ENCODE measurements around the gene ALDH9A1. TPM values are rescaled to one million over a fixed set of nuclear protein-coding genes. Genes with fewer than 3 reads are reported as not detected.

Gene ALDH9A1
- total and polyA plus RNA-seq, 2 of the 8 experiments (the other 6 are each of a cell fraction or from before 2014, with no cell fraction given): 57.6 to 63.8 TPM

DNA sequence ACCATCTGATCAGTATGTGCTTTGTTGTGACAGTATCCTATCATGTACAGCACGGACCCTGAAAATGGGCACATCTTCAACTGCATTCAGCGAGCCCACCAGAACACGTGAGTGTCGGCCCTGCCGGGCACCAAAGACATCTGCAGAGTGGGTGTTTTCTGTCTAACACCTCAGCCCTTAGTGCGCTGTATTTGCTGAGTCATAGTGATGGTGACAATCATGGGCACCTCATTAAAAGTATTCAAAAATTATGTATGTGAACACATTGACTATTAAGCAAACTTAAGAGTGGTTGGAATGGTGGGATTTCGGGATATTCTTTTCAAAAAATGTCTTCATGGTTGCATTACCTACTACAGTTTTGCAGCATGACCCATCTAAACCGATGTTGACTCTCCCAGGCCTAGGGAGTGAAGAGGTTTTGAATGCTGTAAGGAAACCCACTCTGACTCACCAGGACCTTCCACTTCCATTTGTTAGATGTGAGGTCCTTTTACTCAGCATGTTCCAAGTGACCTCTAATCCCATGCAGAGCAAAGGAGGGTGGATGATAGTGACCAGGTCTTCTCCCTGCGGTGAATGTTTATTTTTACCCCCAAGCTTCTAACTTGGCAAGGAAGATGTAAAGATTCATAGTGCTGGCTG lies 47.3 kb downstream of the ALDH9A1 start:
- Histone ChIP-seq H3K4me1 (replicated peaks in 1 of 4; ENCODE audit: control insufficient read depth in 3 of 4, insufficient read depth in 4 of 4, low read length in 3 of 4) (peaks cover 0 to 3% (median 0%) of the 10 kb centered on the region in 4 experiments; a peak in 1 of 7 replicates), H3K23me2 (ENCODE audit: low read depth, low read length) (no peaks in the 10 kb centered on the region), H3K79me2 (ENCODE audit: control insufficient read depth in 1 of 2, insufficient read depth in 2 of 2, low read length in 2 of 2) (no peaks in the 10 kb centered on the region; a peak in 1 of 4 replicates), H3K36me3 (ENCODE audit: control insufficient read depth in 2 of 4, insufficient read depth in 4 of 4, low read length in 3 of 4) (peaks cover 0 to 20% (median 5%) of the 10 kb centered on the region in 4 experiments; a peak in 5 of 8 replicates), H3K23ac (ENCODE audit: insufficient read length) (no peak overlapping the region), H3K27ac (ENCODE audit: low read depth, low read length) (no peak overlapping the region), H3K27me3 (replicated peaks in 1 of 4; ENCODE audit: control insufficient read depth in 3 of 4, extremely low read depth in 1 of 4, insufficient read depth in 3 of 4, low read length in 3 of 4) (no peaks in the 10 kb centered on the region), H2AFZ (ENCODE audit: low read length) (no peak overlapping the region), H2BK120ac (replicated peaks; ENCODE audit: low read depth, low read length) (no peak overlapping the region), H3K4me2 (ENCODE audit: insufficient read depth in 1 of 2, low read depth in 2 of 2, low read length in 2 of 2) (no peak overlapping the region), H2AK5ac (ENCODE audit: low read depth, low read length) (no peak overlapping the region), H3K4ac (replicated peaks; ENCODE audit: insufficient read length, low read depth, low read length) (no peak overlapping the region), H3K9me3 (ENCODE audit: insufficient read depth in 2 of 2, low read depth in 1 of 2, low read length in 1 of 2) (no peaks in the 10 kb centered on the region), H4K5ac (ENCODE audit: insufficient read length, low read depth, low read length) (no peak overlapping the region), H3K14ac (ENCODE audit: insufficient read length) (no peak overlapping the region), H3K79me1 (ENCODE audit: low read depth, low read length) (peaks cover 2% of the 10 kb centered on the region; the same call in 1 of the 2 replicates), H4K91ac (replicated peaks; ENCODE audit: insufficient read length, low read length) (no peak overlapping the region), H3K9ac (replicated peaks in 1 of 4; ENCODE audit: extremely low read depth in 1 of 4, low read depth in 3 of 4, low read length in 3 of 4) (no peak overlapping the region; a peak in 1 of 7 replicates), H4K8ac (ENCODE audit: extremely low read depth, insufficient read depth, low read length) (no peak overlapping the region), H2BK15ac (ENCODE audit: low read length) (no peak overlapping the region), H3K56ac (replicated peaks; ENCODE audit: insufficient read length, low read depth, low read length) (no peak overlapping the region), H3K18ac (ENCODE audit: extremely low read depth, low read length) (no peak overlapping the region), H2BK20ac (ENCODE audit: low read length) (no peak overlapping the region), H3K4me3 (ENCODE audit: extremely low read depth in 1 of 4, insufficient read depth in 2 of 4, low read depth in 3 of 4, low read length in 4 of 4) (no peak overlapping the region), H2BK12ac (ENCODE audit: low read depth, low read length) (no peak overlapping the region), H2BK5ac (ENCODE audit: low read depth, low read length) (no peak overlapping the region), H4K20me1 (replicated peaks in 1 of 2; ENCODE audit: control insufficient read depth in 1 of 2, insufficient read depth in 2 of 2, low read length in 2 of 2) (no peaks in the 10 kb centered on the region)
- DNase-seq (ENCODE audit: low read depth in 1 of 2, low spot score in 2 of 2) (no peak), FAIRE-seq (no peak)
- WGBS, 2 experiments (ENCODE audit: extremely low coverage in 1 of 2, insufficient coverage in 1 of 2, insufficient read length in 1 of 2, insufficient replicate concordance in 2 of 2, low coverage in 1 of 2, low lambda C conversion rate in 2 of 2, missing lambda C conversion rate in 1 of 2): 85% methylated on average over 9 of the region's 9 CpGs; no CpG with 5 or more reads in 1 of the 2 experiments
- ChIA-PET POLR2A (ENCODE audit: partially characterized antibody) (no interaction called here), CTCF (ENCODE audit: partially characterized antibody) (no interaction called here)
- no peak for TF ChIP-seq POLR2A (IDR thresholded peaks at IDR 0.05; ENCODE audit: control extremely low read depth in 1 of 2, low read depth in 2 of 2, low read length in 2 of 2)
- no peak for TF ChIP-seq CEBPB (IDR thresholded peaks at IDR 0.05; ENCODE audit: low read depth, low read length)
- TF ChIP-seq MAFK (IDR thresholded peaks at IDR 0.05; ENCODE audit: low read depth, low read length): no peak
- TF ChIP-seq SIX5 (IDR thresholded peaks at IDR 0.05; ENCODE audit: low read depth, low read length): no peak
- TF ChIP-seq RBBP5 (IDR thresholded peaks at IDR 0.05; ENCODE audit: borderline replicate concordance, low read depth, low read length): no peak
- no peak for TF ChIP-seq KDM5A (IDR thresholded peaks at IDR 0.05; ENCODE audit: low read length)
- TF ChIP-seq KDM4A (IDR thresholded peaks at IDR 0.05; ENCODE audit: low read depth, low read length, severe bottlenecking): no peak
- TF ChIP-seq TBP (IDR thresholded peaks at IDR 0.05; ENCODE audit: low read depth, low read length): no peak
- TF ChIP-seq EZH2 (IDR thresholded peaks at IDR 0.05; ENCODE audit: low read depth, low read length, severe bottlenecking): no peak
- TF ChIP-seq JUN (IDR thresholded peaks at IDR 0.05; ENCODE audit: low read depth, low read length): no peak
- TF ChIP-seq, protein P1, sequence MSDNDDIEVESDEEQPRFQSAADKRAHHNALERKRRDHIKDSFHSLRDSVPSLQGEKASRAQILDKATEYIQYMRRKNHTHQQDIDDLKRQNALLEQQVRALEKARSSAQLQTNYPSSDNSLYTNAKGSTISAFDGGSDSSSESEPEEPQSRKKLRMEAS (IDR thresholded peaks at IDR 0.05): no peak
- TF ChIP-seq EP300 (IDR thresholded peaks at IDR 0.05; ENCODE audit: borderline replicate concordance in 1 of 2, low read depth in 2 of 2, low read length in 2 of 2): no peak
- no peak for TF ChIP-seq BACH1 (IDR thresholded peaks at IDR 0.05; ENCODE audit: low read length)
- TF ChIP-seq TCF12 (IDR thresholded peaks at IDR 0.05; ENCODE audit: low read depth, low read length): no peak
- no peak for TF ChIP-seq TAF1 (IDR thresholded peaks at IDR 0.05; ENCODE audit: low read depth, low read length)

Measured in H1 (cell line).